ENCODE data around the gene SLBP.
"Not testable (repeated sequence)": the region's sequence is repeated elsewhere in the genome, so short reads cannot be mapped to it uniquely, and the experiment has no call there.

The SLBP gene

GRCh38 chr4:1674682-1675081 lies 37.4 kb downstream of the SLBP start:
- no peak for DNase-seq (ENCODE audit: low read depth)

DNA sequence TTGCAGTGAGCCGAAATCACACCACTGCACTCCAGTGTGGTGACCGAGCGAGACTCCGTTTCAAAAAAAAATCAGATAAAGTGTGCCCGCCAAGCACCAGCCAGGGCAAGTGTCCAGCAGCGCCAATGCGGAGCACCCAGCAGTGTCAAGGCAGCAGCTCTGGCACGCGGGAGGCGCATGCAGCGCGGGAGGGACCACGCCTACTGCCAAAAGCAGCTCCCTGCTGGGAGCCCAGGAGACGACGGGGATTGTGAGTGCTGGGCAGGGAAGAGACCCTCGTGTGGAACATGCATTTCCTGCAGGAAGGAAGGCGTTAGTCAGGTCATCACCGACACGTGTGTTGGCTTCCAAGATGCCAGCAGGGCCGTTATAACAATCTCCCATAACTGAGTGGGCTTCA lies 38.4 kb downstream of the SLBP start:
- no peak for DNase-seq (ENCODE audit: low read depth)

DNA sequence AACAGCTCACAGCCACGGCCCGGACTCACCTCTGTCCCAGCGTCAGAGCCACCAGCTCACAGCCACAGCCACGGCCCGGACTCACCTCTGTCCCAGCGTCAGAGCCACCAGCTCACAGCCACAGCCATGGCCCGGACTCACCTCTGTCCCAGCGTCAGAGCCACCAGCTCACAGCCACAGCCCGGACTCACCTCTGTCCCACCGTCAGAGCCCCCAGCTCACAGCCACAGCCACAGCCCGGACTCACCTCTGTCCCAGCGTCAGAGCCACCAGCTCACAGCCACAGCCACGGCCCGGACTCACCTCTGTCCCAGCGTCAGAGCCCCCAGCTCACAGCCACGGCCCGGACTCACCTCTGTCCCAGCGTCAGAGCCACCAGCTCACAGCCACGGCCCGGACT lies 41.1 kb downstream of the SLBP start:
- DNase-seq (ENCODE audit: low read depth), result not testable (repeated sequence)

DNA sequence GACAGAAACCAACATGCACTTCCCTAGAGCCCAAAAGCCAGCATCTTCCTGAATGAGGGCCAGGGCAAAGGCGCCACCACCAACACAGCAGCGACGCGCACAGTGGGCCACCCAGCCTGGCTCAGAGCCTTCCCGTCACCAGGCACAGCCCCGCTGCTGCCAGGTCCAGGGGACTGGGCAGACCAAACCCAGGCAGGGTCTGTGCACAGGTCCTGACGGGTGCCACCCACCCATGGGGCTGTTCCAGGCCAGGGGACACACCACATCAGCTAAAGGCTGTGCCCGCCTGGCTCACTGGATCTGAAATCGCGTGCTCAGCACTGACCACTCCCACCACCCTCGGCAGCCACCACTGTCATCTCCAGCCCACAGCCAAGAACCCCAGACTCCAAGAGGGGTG lies 41.8 kb downstream of the SLBP start:
- no peak for DNase-seq (ENCODE audit: low read depth)

DNA sequence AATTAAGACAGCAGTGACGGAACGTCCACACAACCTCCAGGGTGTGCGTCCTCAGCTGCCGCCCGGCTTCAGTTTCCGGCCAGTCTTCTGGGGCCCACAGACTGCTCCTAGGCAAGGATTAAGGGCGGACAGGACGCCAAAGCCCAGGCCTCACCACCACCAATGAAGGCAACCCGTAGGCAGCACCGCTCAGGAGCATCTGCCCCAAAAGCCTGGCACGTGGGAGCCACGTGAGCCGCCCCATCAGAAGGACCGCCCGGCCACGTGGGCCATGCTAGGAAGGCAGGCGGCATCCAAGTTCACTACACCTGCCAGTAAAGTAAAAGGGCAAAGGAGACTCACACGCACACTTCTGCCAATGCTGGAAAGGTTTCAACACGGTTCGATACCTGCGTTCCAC lies 42.3 kb downstream of the SLBP start:
- no peak for DNase-seq (ENCODE audit: low read depth)

DNA sequence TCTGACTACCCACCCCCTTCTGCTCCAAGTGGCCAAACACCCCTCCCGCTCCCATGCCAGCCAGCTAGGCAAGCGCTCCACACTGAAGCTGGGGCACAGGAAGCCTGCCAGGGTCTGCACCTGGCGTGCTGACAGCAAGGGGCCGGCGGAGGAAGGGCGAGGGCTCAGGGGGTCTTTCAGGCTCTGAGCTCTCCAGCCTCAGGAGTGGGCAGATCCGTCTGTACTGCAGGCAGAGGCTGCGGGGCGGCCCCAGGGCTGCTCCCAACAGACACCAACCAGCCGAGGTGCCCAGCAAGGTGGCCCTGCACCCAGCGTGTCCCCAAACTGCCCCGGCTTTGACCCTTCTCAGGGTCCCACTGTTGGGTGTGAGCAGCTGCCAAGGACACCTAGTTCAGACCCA lies 42.8 kb downstream of the SLBP start:
- DNase-seq (ENCODE audit: low read depth), result no peak

DNA sequence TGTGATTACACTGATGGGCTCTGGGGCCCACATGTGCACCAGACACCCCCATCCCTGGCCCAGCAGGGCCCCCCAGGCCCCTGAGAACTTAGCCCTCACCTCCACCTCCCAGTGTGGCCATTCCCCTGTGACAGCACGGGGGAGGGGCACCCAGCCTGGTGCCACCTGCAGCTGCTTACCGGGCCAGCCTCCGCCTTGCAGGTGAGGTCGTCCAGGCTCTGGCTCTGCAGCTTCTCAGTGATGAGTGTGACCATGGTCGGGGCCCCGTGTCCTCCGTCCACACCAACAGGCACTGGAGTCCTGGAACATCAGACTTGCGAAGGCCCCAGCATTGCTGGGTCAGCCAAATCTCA lies 43.7 kb downstream of the SLBP start:
- no peak for DNase-seq (ENCODE audit: low read depth)

GRCh38 chr4:1667273-1667672 lies 44.8 kb downstream of the SLBP start:
- no peak for DNase-seq (ENCODE audit: low read depth)

- no peak for DNase-seq (ENCODE audit: low read depth)
Measured at GRCh38 chr4:1666391-1666790, 45.7 kb downstream of the SLBP start.

DNA sequence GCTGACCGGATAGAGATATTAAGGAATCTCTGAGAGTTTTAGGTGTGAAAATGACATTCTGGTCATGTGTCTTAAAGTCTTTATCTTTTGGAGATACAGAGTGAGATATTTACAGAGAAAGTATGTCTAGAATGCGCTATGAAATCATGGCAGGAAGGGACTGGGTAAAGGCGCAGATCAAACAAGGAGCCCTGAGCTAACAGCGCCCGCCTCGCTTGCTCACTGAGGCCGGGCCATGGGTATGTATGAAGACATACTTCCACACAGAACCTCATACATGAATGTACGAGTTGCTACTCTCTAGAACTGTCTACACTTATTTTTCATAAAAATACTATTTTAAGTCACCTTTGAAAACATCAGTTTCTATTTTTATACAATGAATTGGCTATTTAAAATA lies 48.0 kb downstream of the SLBP start:
- DNase-seq (ENCODE audit: low read depth), result no peak

DNA sequence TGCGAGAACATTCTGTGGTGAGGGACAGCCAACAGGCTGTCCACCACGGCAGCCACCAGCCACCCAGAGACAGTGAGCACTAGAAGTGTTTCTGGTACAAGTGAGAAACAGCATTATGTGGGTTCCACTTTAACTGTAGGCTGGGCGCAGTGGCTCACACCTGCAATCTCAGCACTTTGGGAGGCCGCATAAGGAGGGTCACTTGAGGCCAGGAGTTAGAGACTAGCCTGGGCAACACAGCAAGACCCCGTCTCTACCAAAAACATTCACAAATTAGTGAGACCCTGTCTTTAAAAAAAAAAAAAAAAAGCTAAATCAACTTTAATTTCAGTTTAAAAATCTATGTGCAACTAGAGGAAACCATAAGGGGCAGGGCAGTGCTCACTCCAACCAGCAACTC lies 48.6 kb downstream of the SLBP start:
- no peak for DNase-seq (ENCODE audit: low read depth)

DNA sequence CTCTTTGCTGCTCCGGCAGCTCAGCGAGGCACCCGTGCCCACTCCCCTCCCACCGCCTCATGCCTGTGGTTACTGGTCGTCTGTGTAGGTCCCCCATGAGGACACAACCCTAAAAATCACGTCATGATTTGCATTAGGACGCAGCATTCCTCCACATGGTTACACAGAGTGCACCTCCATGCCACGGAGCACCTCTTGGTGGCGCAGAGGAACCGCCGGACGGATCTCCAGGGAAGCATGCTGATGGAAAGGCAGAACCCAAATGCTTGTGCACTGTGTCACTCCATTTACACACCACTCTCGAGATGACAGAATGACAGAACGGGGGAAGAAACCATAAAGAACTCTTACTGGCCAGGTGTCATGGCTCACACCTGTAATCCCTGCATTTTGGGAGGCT lies 50.4 kb downstream of the SLBP start:
- no peak for DNase-seq (ENCODE audit: low read depth)

DNA sequence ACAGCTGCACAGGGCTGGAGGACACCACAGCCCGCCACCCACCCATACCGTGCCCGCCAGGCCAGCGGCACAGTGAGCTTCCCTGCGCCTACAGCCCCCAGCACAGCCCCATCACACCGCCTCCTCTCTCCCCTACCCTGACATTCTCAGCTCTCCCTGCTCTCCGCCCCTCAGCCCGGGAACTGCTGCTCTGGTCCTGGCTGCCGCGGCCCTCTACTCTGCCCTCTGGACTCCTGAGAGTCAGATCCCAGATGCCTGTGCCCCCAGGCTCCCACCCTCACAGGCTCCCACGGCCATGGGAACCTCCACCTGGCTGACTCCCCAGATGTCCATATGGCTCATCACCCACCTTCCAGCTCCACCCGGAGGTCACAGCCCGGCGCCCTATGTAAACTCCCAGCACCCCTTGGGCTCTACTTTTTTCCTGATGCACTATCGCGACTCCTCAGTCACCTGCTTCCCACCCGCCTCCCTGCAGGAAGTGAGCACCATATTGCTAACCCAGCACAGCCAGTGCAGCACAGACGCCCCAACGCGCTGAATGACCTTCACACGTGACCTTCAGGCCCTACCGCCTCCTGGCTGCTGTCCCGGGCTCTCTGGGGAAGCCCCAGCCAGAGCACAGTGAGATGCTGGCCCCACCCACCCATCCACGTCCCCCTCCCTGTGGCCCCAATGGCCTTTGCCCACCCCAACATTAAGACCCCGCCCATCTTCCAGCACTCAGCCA lies 51.0 kb downstream of the SLBP start:
- no peak for DNase-seq (ENCODE audit: low read depth)

DNA sequence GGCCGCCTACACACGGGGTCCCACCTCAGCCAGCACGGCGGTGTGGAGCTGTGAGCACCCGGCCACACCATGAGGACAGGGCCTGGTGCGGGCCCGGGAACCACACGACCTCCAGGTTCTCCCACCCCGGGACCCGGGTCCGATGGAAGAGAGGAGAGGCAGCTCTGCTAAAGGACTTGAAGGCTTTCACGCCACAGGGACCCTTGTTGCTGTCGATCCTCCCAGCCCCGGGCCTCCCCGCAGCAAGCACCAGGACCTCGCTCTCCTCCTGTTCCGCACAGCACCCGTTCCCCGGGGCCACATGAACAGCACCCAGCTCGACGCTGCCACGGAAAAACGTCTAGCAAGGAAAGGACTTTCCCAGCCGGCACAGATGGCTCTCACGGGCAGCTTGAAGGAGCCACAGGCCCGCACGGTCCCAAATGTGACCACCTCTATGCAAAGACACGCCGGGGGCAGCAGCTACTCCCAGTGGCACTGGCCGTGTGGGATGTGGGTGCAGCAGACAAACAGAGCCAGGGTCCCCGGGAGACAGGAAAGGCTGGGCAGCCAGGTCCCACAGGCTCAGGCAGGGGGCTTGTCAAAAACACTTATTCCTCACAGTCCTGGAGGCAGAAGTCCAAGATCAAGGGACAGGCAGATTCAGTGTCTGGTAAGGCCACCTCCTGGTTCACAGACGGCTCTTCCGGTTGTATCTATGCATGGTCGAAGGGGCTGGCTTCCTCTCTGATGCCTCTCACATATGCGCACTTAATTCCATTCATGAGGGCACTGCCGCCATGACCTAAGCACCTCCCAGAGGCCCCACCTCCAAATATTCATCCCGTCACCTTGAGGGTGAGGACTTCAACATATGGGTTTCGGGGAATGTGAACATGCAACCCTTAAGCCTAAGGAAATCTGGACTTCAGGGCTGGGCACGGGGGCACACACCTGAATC lies 52.7 kb downstream of the SLBP start:
- no peak for DNase-seq (ENCODE audit: low read depth)

- no peak for DNase-seq (ENCODE audit: low read depth)
Measured at GRCh38 chr4:1658581-1658980, 53.5 kb downstream of the SLBP start.

- no peak for DNase-seq (ENCODE audit: low read depth)
Measured at GRCh38 chr4:1658146-1658545, 54.0 kb downstream of the SLBP start.

DNA sequence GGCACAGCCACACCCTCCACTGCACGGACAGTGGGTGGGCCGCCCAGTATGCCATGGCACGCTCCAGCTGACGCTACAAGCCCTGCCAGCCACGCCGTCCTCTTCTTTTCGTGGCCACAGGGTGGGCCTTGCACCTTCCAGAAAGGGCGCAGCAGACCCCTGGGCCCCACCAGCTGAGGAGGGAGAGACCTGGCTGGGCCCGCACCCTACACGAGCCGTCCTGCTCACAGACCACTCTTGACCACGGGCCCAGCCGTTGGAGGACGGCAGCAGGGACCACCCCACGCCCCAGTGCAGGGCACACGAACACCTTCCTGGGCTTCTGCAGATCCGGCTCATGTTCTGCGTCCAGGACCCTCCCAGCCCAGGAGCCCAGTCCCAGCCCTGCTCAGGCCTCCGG lies 55.1 kb downstream of the SLBP start:
- no peak for DNase-seq (ENCODE audit: low read depth)

DNA sequence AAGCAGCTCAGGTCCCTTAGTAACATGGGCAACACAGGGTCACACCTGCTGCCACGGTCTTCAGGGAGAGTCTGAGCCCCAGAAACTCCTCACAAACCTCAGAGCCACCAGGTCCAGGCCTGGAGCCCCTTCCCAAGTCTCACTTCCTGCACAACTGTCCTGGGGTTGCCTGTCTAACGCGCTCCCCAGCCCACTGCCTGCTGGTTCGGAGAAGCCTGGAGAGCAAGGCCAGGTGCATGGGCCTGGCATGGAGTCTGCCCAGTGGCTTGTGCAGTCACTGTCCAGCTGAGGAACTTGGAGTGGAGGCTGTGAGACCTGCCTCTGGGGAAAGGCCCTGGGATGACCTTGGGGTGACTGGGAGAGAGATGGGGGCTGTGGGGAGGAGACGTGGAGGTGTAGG lies 56.0 kb downstream of the SLBP start:
- no peak for DNase-seq (ENCODE audit: low read depth)

GRCh38 chr4:1655676-1656075 lies 56.4 kb downstream of the SLBP start:
- DNase-seq (ENCODE audit: low read depth), result no peak

DNA sequence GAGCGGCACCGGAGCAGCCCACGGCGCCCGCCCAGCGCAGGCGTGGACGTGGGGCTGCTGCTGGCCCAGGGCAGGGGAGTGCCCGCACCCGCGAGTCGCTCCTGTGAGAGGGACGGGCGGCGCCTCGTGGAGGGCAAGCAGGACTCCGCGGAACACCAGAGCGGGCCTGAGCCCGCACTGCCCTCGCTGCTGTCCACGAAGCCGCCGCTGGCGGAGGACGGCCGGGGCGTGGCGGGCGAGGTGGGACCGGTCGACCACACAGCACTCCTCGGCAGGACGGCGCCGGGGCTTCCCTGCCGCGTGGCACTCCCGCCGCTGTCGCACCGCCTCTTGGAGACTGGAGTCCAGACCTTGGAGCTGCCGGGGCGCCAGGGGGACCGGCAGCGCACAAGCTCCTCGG lies 57.0 kb downstream of the SLBP start:
- DNase-seq (ENCODE audit: low read depth), result no peak

GRCh38 chr4:1654216-1654955 lies 57.7 kb downstream of the SLBP start:
- no peak for DNase-seq (ENCODE audit: low read depth)

- no peak for DNase-seq (ENCODE audit: low read depth)
Measured at GRCh38 chr4:1653776-1654175, 58.3 kb downstream of the SLBP start.

- no peak for DNase-seq (ENCODE audit: low read depth)
Measured at GRCh38 chr4:1652088-1652487, 60.0 kb downstream of the SLBP start.
